Panc1 (cell line): ENCODE data around the gene ADAM21. TPM values are rescaled to one million over a fixed set of nuclear protein-coding genes. Genes with fewer than 3 reads are reported as not detected.

Experiments used
- ATAC-seq: fragments of 200-7000 bp; cut with Tn5 transposase; 2 replicates; pipeline ENCODE4 v1.9.1; 2020; ENCODE audit warnings: mild to moderate bottlenecking, moderate library complexity
- BruUV-seq: library from RNA; stranded (reverse); fragments of 400-500 nt; replicated peaks from 2 replicates; lab custom pipeline; 2021; lab: Mats Ljungman, UMichigan
- CTCF ChIA-PET: fragments of 300-600 bp; sonication (Branson Sonifier 250); formaldehyde crosslinking; loops from one replicate; lab custom pipeline; 2022; ENCODE audit warnings: antibody characterized with exemption; lab: Charles Lee
- POLR2A ChIA-PET: fragments of 300-600 bp; sonication (Branson Sonifier 250); formaldehyde crosslinking; loops from one replicate; lab custom pipeline; 2022; ENCODE audit warnings: antibody characterized with exemption; lab: Charles Lee
- DNase-seq: peaks from one replicate; pipeline ENCODE4 v3.0.0-alpha.2; 2010; ENCODE audit warnings: low read depth, low spot score
- H3K27ac ChIP-seq: 2 replicates; pipeline ENCODE4 v1.5.1; 2011; ENCODE audit warnings: mild to moderate bottlenecking, low read length, inconsistent platforms
- H3K27me3 ChIP-seq: fragments of 200-500 bp; sonication (Bioruptor generic); 2 replicates; pipeline ENCODE4 v1.6.0; 2014; ENCODE audit warnings: low read length, inconsistent platforms; ENCODE audit not compliant: control insufficient read depth, insufficient read depth
- H3K36me3 ChIP-seq: fragments of 200-500 bp; sonication (Bioruptor generic); 2 replicates; pipeline ENCODE4 v1.5.1; 2014; ENCODE audit warnings: inconsistent platforms, mild to moderate bottlenecking, low read length, moderate library complexity; ENCODE audit not compliant: control insufficient read depth, insufficient read depth
- H3K4me1 ChIP-seq: 2 replicates; pipeline ENCODE4 v1.5.1; 2011; ENCODE audit warnings: inconsistent platforms, mild to moderate bottlenecking, low read length, moderate library complexity; ENCODE audit not compliant: control insufficient read depth, insufficient read depth
- H3K4me3 ChIP-seq, 2 experiments: 2 replicates each; pipeline ENCODE4 v1.5.1; 2011 to 2012; ENCODE audit warnings: low read depth in 2 of 2, low read length in 2 of 2, mild to moderate bottlenecking in 2 of 2, inconsistent platforms in 1 of 2, moderate library complexity in 1 of 2
- H3K9me3 ChIP-seq: fragments of 200-500 bp; sonication (Bioruptor generic); 2 replicates; pipeline ENCODE4 v1.5.1; 2014; ENCODE audit warnings: low read depth, mild to moderate bottlenecking, inconsistent platforms, low read length, moderate library complexity; ENCODE audit not compliant: control insufficient read depth, insufficient read depth
- CTCF ChIP-seq: fragments of 450-650 bp; IDR thresholded peaks from 2 replicates; pipeline ENCODE4 v1.5.1; 2017; ENCODE audit warnings: mild to moderate bottlenecking
- POLR2AphosphoS5 ChIP-seq: IDR thresholded peaks from 2 replicates; pipeline ENCODE4 v1.6.1; 2012; ENCODE audit warnings: mild to moderate bottlenecking, low read depth, low read length, moderate library complexity
- REST ChIP-seq, 2 experiments: IDR thresholded peaks; 2 replicates each; pipeline ENCODE4 v1.6.1; 2011 to 2012; ENCODE audit warnings: low read depth in 2 of 2, control low read depth in 1 of 2, low read length in 1 of 2, mild to moderate bottlenecking in 1 of 2, moderate library complexity in 1 of 2; ENCODE audit not compliant: insufficient read depth in 1 of 2
- SIN3A ChIP-seq: IDR thresholded peaks from 2 replicates; pipeline ENCODE4 v1.6.1; 2012; ENCODE audit warnings: low read depth, mild to moderate bottlenecking, low read length, moderate library complexity, borderline replicate concordance; ENCODE audit not compliant: insufficient read depth
- TCF7L2 ChIP-seq: IDR thresholded peaks from 2 replicates; pipeline ENCODE4 v1.6.1; 2011; ENCODE audit warnings: mild to moderate bottlenecking, low read depth, low read length, inconsistent platforms
- in situ Hi-C: cut with HindIII; loops from 2 replicates; pipeline ENCODE4 v1.10.0; 2016; ENCODE audit warnings: low sequenced_read_pairs, low pct_unique_long_range_greater_than_20kb
- intact Hi-C: fragments of 100-400 bp; cut with micrococcal nuclease; formaldehyde crosslinking; loops from one replicate; pipeline ENCODE4 v1.10.0; 2022; ENCODE audit not compliant: unreplicated experiment
- total RNA-seq: library from RNA; stranded (reverse); gene quantifications from one replicate; pipeline ENCODE4 v1.2.1, GENCODE V29; 2021; ENCODE audit not compliant: unreplicated experiment

The ADAM21 gene
- total RNA-seq, 1 experiment from 2014 or later = 0.08 TPM

GRCh38 chr14:70436867-70437266 is 15.1 kb upstream of the ADAM21 start:
- Histone ChIP-seq H3K36me3 (no peaks in the 10 kb centered on the region), H3K4me3 (no peak overlapping the region), H3K27ac (no peak overlapping the region), H3K9me3 (no peaks in the 10 kb centered on the region), H3K27me3 (no peaks in the 10 kb centered on the region), H3K4me1 (no peaks in the 10 kb centered on the region)
- intact Hi-C loops (no loop called here), in situ Hi-C loops (no loop called here)
- ATAC-seq (no peak), DNase-seq (no peak)
- POLR2A ChIA-PET = no interaction called here
- CTCF ChIA-PET = no interaction called here
- TF ChIP-seq REST (IDR thresholded peaks at IDR 0.05; ENCODE audit: insufficient read depth in 1 of 2, low read depth in 2 of 2, low read length in 1 of 2) (no peak), POLR2AphosphoS5 (no peak), CTCF (no peak), TCF7L2 (no peak), SIN3A (no peak)
- BruUV-seq = no TSS peak

- no peaks in the 10 kb centered on the region for H3K4me1 ChIP-seq
- peaks cover 5% of the 10 kb centered on the region; the same call in 1 of the 2 replicates for H3K9me3 ChIP-seq
- H3K27me3 ChIP-seq = no peaks in the 10 kb centered on the region
- BruUV-seq = no TSS peak
- ATAC-seq (no peak), DNase-seq (no peak)
- ChIA-PET CTCF (no interaction called here), POLR2A (no interaction called here)
- in situ Hi-C loops = no loop called here
- TF ChIP-seq POLR2AphosphoS5 = no peak
- TF ChIP-seq CTCF = no peak
- TF ChIP-seq TCF7L2 = no peak
- no peak for TF ChIP-seq REST (IDR thresholded peaks at IDR 0.05; ENCODE audit: insufficient read depth in 1 of 2, low read depth in 2 of 2, low read length in 1 of 2)
- TF ChIP-seq SIN3A = no peak
- no peak overlapping the region for H3K4me3 ChIP-seq
- no peak overlapping the region for H3K27ac ChIP-seq
- intact Hi-C loops = no loop called here
- H3K36me3 ChIP-seq = no peaks in the 10 kb centered on the region
Measured at GRCh38 chr14:70441641-70442040, 10.3 kb upstream of the ADAM21 start.
